Left lung (tissue), 10 donors: ENCODE results near the gene SLC4A9. TPM values are rescaled to one million over a fixed set of nuclear protein-coding genes. Genes with fewer than 3 reads are reported as not detected.

Source experiments
- ATAC-seq: fragments of 200-7000 bp; cut with Tn5 transposase; one replicate; pipeline ENCODE4 v1.9.1; 2020; ENCODE audit warnings: moderate library complexity
- DNase-seq, 4 donors: peaks; one replicate each; pipeline ENCODE4 v3.0.0-alpha.2; 2013 to 2020
- H3K27ac ChIP-seq, 2 donors: fragments of 200-600 bp; sonication (generic) in 1 of 2; one replicate each; pipeline versions ENCODE4 v1.5.0 to v1.8.0; 2020 to 2021
- H3K27me3 ChIP-seq, 2 donors: fragments of 200-600 bp; sonication (generic) in 1 of 2; one replicate each; pipeline versions ENCODE4 v1.5.0 to v1.8.0; 2020 to 2021
- H3K36me3 ChIP-seq, 2 donors: fragments of 200-600 bp; sonication (generic) in 1 of 2; one replicate each; pipeline versions ENCODE4 v1.5.0 to v1.8.0; 2020 to 2021
- H3K4me1 ChIP-seq, 2 donors: fragments of 200-600 bp; one replicate each; pipeline ENCODE4 v1.8.0; 2021
- H3K4me3 ChIP-seq, 2 donors: fragments of 200-600 bp; sonication (generic) in 1 of 2; one replicate each; pipeline versions ENCODE4 v1.5.0 to v1.8.0; 2020 to 2021; ENCODE audit warnings: mild to moderate bottlenecking in 1 of 2
- H3K9me3 ChIP-seq, 2 donors: fragments of 200-600 bp; sonication (generic) in 1 of 2; one replicate each; pipeline versions ENCODE4 v1.5.0 to v1.8.0; 2020 to 2021
- CTCF ChIP-seq, 2 donors: fragments of 200-600 bp; sonication (generic) in 1 of 2; IDR thresholded peaks; one replicate each; pipeline versions ENCODE4 v1.5.0 to v1.8.0; 2021; ENCODE audit warnings: antibody characterized with exemption in 2 of 2
- intact Hi-C, 2 donors: fragments of 100-400 bp; cut with DNase I; formaldehyde crosslinking; loops; one replicate each; pipeline versions ENCODE4 v1.11.2 to v1.14.2; 2022
- polyA plus RNA-seq, 6 donors: library from polyadenylated mRNA; unstranded; fragments of 120-200 nt; gene quantifications; one replicate each; pipeline ENCODE4 v1.2.1, GENCODE V29; 2013; ENCODE audit not compliant: insufficient read length in 6 of 6
- total RNA-seq, 2 donors: library from RNA; stranded (reverse); fragmentation: NEBNext Ultra II Directional; extraction: Animal tissue kit (Norgen Biotek cat#: 25700); gene quantifications; one replicate each; pipeline ENCODE4 v1.2.1, GENCODE V29; 2021
- donor health status: DM: no; HTN: yes; CAD: no.
- donor health status: DM: no; HTN: no; CAD: no.

SLC4A9 gene
- total and polyA plus RNA-seq, 8 donors: 0.09 to 0.44 (median 0.11) TPM; not detected in 4

DNA sequence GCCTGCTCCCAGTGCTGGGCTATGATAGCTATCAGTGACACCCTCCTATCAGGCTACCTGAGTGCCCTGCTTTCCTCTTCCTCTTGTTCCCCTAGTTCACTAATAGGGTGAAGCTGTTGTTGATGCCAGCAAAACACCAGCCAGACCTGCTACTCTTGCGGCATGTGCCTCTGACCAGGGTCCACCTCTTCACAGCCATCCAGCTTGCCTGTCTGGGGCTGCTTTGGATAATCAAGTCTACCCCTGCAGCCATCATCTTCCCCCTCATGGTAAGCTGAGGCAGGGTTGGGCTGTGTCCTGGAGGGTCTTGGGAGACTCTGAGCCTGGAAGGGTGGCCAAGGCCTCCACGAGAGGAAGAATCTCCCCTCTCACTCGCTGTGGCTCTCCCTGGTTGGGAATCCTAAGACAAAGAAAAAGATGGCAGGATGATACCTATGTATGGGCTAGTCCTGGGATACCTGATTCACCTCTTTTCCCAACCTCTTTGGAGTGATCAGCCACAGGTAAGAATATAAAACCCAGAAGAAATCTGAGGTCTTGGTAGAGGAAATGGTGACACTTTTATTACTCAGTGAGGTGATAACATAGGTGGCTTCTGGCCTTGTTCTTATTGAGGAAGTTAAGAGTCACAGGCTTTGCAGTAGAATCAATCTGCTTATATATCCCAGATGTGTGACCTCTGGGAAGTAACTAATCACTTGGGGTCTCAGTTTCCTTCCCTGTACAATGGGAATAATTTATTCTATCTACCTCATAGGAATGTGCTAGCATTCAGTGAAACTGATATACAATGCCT, 11.6 kb downstream of the SLC4A9 start:
- Histone ChIP-seq H3K4me1 (peaks cover 3 to 7% of the 10 kb centered on the region in 2 donors), H3K27ac (no peak overlapping the region), H3K27me3 (no peaks in the 10 kb centered on the region), H3K36me3 (no peaks in the 10 kb centered on the region), H3K4me3 (no peak overlapping the region), H3K9me3 (no peaks in the 10 kb centered on the region)
- no peak for ATAC-seq
- DNase-seq: no peak
- no peak for TF ChIP-seq CTCF (IDR thresholded peaks at IDR 0.05)
- intact Hi-C loops: loop anchor here in 1 of 2 donors (10.0 kb wide), 1 partner anchor 273 kb away; the partner anchor contains the start of genes IK and NDUFA2

DNA sequence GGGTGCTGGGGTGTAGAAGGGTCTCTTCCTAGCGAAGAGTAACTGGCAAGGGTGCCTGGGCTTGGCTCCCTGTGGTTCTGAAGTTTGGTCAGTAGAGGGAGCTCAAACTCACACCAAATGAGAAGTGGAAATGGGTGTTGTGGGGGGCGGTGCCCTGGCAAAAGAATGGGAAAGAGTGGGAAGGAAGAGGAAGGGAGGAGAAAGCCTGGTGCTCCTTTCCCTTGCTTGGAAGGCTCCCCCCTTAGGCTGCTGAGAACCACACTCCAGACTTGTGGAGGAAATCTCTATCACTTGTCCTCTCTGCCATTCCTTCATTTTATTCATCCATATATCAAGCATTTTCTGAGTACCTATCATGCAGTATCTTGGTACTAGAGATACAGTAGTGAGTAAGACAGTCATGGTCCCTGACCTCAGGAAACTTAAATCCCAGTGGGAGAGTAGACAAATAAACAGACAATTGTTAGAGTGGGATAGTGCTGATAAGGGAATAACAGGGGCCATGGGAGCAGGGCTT, 13.0 kb downstream of the SLC4A9 start:
- Histone ChIP-seq H3K27me3 (no peaks in the 10 kb centered on the region), H3K4me3 (no peak overlapping the region), H3K9me3 (no peaks in the 10 kb centered on the region), H3K4me1 (peaks cover 3 to 7% of the 10 kb centered on the region in 2 donors), H3K36me3 (no peaks in the 10 kb centered on the region), H3K27ac (no peak overlapping the region)
- ATAC-seq: peak; percentile 85
- DNase-seq: peak in 3 of 4 donors; percentile 60 to 80 (median 70)
- peak; percentile 81 to 87 for TF ChIP-seq CTCF (IDR thresholded peaks at IDR 0.05)
- intact Hi-C loops: loop anchor here in 1 of 2 donors (10.0 kb wide), 1 partner anchor 272 kb away; the partner anchor contains the start of genes IK and NDUFA2

GRCh38 chr5:140381351-140381750, 21.4 kb downstream of the SLC4A9 start:
- Histone ChIP-seq H3K4me3 (no peak overlapping the region), H3K27me3 (no peaks in the 10 kb centered on the region), H3K36me3 (no peaks in the 10 kb centered on the region), H3K9me3 (no peaks in the 10 kb centered on the region), H3K27ac (no peak overlapping the region), H3K4me1 (no peaks in the 10 kb centered on the region)
- intact Hi-C loops: no loop called here
- ATAC-seq: no peak
- TF ChIP-seq CTCF (IDR thresholded peaks at IDR 0.05): no peak
- no peak for DNase-seq

DNA sequence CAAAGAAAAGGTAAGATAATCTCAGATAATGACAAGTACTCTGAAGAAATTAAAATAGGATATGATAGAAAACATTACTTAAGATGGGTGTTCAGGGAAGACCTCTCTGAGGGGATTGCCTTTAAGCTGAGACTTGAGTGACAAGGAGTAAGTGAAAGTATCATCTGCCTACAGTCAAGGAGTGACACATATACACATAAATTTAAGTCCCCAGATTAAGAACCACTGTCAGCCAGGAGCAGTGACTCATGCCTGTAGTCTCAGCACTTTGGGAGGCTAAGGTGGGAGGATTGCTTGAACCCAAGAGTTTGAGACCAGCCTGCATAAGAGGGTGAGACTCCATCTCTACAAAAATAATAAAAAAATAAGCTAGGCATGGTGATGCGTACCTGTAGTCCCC, 22.0 kb downstream of the SLC4A9 start:
- no peaks in the 10 kb centered on the region for H3K9me3 ChIP-seq
- TF ChIP-seq CTCF (IDR thresholded peaks at IDR 0.05): no peak
- no peaks in the 10 kb centered on the region for H3K36me3 ChIP-seq
- ATAC-seq: no peak
- DNase-seq: no peak
- H3K4me1 ChIP-seq: no peaks in the 10 kb centered on the region
- no peak overlapping the region for H3K27ac ChIP-seq
- H3K4me3 ChIP-seq: no peak overlapping the region
- H3K27me3 ChIP-seq: no peaks in the 10 kb centered on the region
- intact Hi-C loops: no loop called here

GRCh38 chr5:140382866-140383265, 22.9 kb downstream of the SLC4A9 start:
- TF ChIP-seq CTCF (IDR thresholded peaks at IDR 0.05): no peak
- no peak for ATAC-seq
- H3K4me3 ChIP-seq: no peak overlapping the region
- DNase-seq: no peak
- H3K4me1 ChIP-seq: no peaks in the 10 kb centered on the region
- no peaks in the 10 kb centered on the region for H3K9me3 ChIP-seq
- H3K27me3 ChIP-seq: no peaks in the 10 kb centered on the region
- no peak overlapping the region for H3K27ac ChIP-seq
- intact Hi-C loops: no loop called here
- no peaks in the 10 kb centered on the region for H3K36me3 ChIP-seq
